ENCODE data around the gene MIPOL1. TPM values are rescaled to one million over a fixed set of nuclear protein-coding genes. Genes with fewer than 3 reads are reported as not detected.

The MIPOL1 gene
- total and polyA plus RNA-seq, 7 donors, result 0.77 to 5.6 (median 5.1) TPM

GRCh38 chr14:37343307-37344094 lies 145.8 kb downstream of the MIPOL1 start:
- 72 to 78% (median 77%) methylated on average over 3 of the region's 3 CpGs for WGBS, 3 donors
- TF ChIP-seq CTCF (IDR thresholded peaks at IDR 0.05), result no peak
- ATAC-seq (no peak), DNase-seq (no peak)
- Histone ChIP-seq H3K36me3 (ENCODE audit: insufficient read depth in 1 of 2, low read depth in 1 of 2) (no peaks in the 10 kb centered on the region), H3K9me3 (no peaks in the 10 kb centered on the region), H3K4me1 (no peaks in the 10 kb centered on the region), H3K27ac (no peak overlapping the region), H3K4me3 (no peak overlapping the region), H3K27me3 (ENCODE audit: insufficient read depth in 3 of 3, low read length in 2 of 3) (no peaks in the 10 kb centered on the region)
- intact Hi-C loops (cut with DNase I), result no loop called here

GRCh38 chr14:37363661-37364060 lies 165.9 kb downstream of the MIPOL1 start:
- H3K9me3 ChIP-seq, result peaks cover 3% of the 10 kb centered on the region
- intact Hi-C loops (cut with DNase I), result no loop called here
- WGBS, 3 donors, result 97 to 99% (median 98%) methylated on average over 9 of the region's 9 CpGs
- ATAC-seq (no peak), DNase-seq (no peak)
- no peak overlapping the region for H3K4me3 ChIP-seq
- H3K4me1 ChIP-seq, result no peaks in the 10 kb centered on the region
- no peak overlapping the region for H3K27ac ChIP-seq
- H3K36me3 ChIP-seq (ENCODE audit: insufficient read depth in 1 of 2, low read depth in 1 of 2), result no peaks in the 10 kb centered on the region
- no peaks in the 10 kb centered on the region for H3K27me3 ChIP-seq (ENCODE audit: insufficient read depth in 3 of 3, low read length in 2 of 3)
- no peak for TF ChIP-seq CTCF (IDR thresholded peaks at IDR 0.05)

GRCh38 chr14:37369425-37369824 lies 171.7 kb downstream of the MIPOL1 start:
- no peak for DNase-seq
- no peak for ATAC-seq
- WGBS, 3 donors, result 58 to 64% (median 60%) methylated on average over 5 of the region's 5 CpGs
- Histone ChIP-seq H3K4me3 (no peak overlapping the region), H3K27me3 (ENCODE audit: insufficient read depth in 3 of 3, low read length in 2 of 3) (no peaks in the 10 kb centered on the region), H3K4me1 (no peaks in the 10 kb centered on the region), H3K27ac (no peak overlapping the region), H3K36me3 (ENCODE audit: insufficient read depth in 1 of 2, low read depth in 1 of 2) (no peaks in the 10 kb centered on the region), H3K9me3 (no peaks in the 10 kb centered on the region)
- no peak for TF ChIP-seq CTCF (IDR thresholded peaks at IDR 0.05)
- intact Hi-C loops (cut with DNase I), result no loop called here

- DNase-seq (no peak), ATAC-seq (no peak)
- H3K4me3 ChIP-seq, result no peak overlapping the region
- no peaks in the 10 kb centered on the region for H3K4me1 ChIP-seq
- no peaks in the 10 kb centered on the region for H3K9me3 ChIP-seq
- no peak overlapping the region for H3K27ac ChIP-seq
- no peak for TF ChIP-seq CTCF (IDR thresholded peaks at IDR 0.05)
- H3K27me3 ChIP-seq (ENCODE audit: insufficient read depth in 3 of 3, low read length in 2 of 3), result no peaks in the 10 kb centered on the region
- intact Hi-C loops (cut with DNase I), result no loop called here
- no peaks in the 10 kb centered on the region for H3K36me3 ChIP-seq (ENCODE audit: insufficient read depth in 1 of 2, low read depth in 1 of 2)
These were observed 177.8 kb downstream of the MIPOL1 start for GRCh38 chr14:37375566-37375965.

Data from psoas muscle (tissue), 8 donors.